SK-N-SH (cell line): ENCODE measurements around the gene RNF150. TPM values are rescaled to one million over a fixed set of nuclear protein-coding genes. Genes with fewer than 3 reads are reported as not detected.

Experiments used
- CTCF ChIA-PET: fragments of 300-600, 350-600 bp; formaldehyde crosslinking; extraction: SDS; loops from one replicate; lab custom pipeline; 2021; lab: Yijun Ruan, JAX
- POLR2A ChIA-PET: fragments of 350-600 bp; sonication (Branson Sonifier 250); formaldehyde crosslinking; extraction: SDS; loops from one replicate; lab custom pipeline; 2020; ENCODE audit warnings: antibody characterized with exemption, inconsistent platforms; lab: Yijun Ruan, JAX
- DNase-seq: peaks from one replicate; pipeline ENCODE4 v3.0.0; 2012
- H2AFZ ChIP-seq: fragments of 200-600 bp; sonication (generic); 2 replicates; pipeline ENCODE4 v1.8.1; 2016; ENCODE audit warnings: antibody characterized with exemption, mild to moderate bottlenecking, low read depth
- H3F3A ChIP-seq: fragments of 200-600 bp; sonication (generic); replicated peaks from 2 replicates; pipeline ENCODE3; 2016; ENCODE audit warnings: antibody characterized with exemption, mild to moderate bottlenecking; ENCODE audit not compliant: insufficient read depth
- H3K27ac ChIP-seq, 2 experiments: fragments of 200-500 bp in 1 of 2; fragments of 200-600 bp in 1 of 2; sonication (Bioruptor generic) in 1 of 2; sonication (generic), shearing (Covaris generic) in 1 of 2; 2 replicates each; pipeline versions ENCODE4 v1.5.1 to v1.6.1; 2014 to 2016; ENCODE audit warnings: low read depth in 2 of 2, inconsistent platforms in 1 of 2, low read length in 1 of 2, mild to moderate bottlenecking in 1 of 2, mixed read lengths in 1 of 2
- H3K27me3 ChIP-seq: fragments of 200-600 bp; sonication (generic), shearing (Covaris generic); 2 replicates; pipeline ENCODE4 v1.6.1; 2016; ENCODE audit warnings: mixed run types; ENCODE audit not compliant: insufficient read depth
- H3K36me3 ChIP-seq, 2 experiments: fragments of 200-500 bp in 1 of 2; fragments of 200-600 bp in 1 of 2; sonication (Bioruptor generic) in 1 of 2; sonication (generic) in 1 of 2; replicated peaks in 1 of 2; 2 replicates each; pipeline versions ENCODE3 to v1.5.1; 2014 to 2016; ENCODE audit warnings: low read length in 1 of 2, mild to moderate bottlenecking in 1 of 2; ENCODE audit not compliant: insufficient read depth in 2 of 2, control insufficient read depth in 1 of 2
- H3K4me1 ChIP-seq, 2 experiments: fragments of 200-500 bp in 1 of 2; fragments of 200-600 bp in 1 of 2; sonication (Bioruptor generic) in 1 of 2; sonication (generic), shearing (Covaris generic) in 1 of 2; 2 replicates each; pipeline versions ENCODE4 v1.5.1 to v1.6.1; 2014 to 2016; ENCODE audit warnings: low read depth in 1 of 2, low read length in 1 of 2, mixed run types in 1 of 2; ENCODE audit not compliant: insufficient read depth in 2 of 2, control insufficient read depth in 1 of 2
- H3K4me2 ChIP-seq: fragments of 200-600 bp; sonication (generic), shearing (Covaris generic); 2 replicates; pipeline ENCODE4 v1.6.1; 2017; ENCODE audit warnings: mixed run types
- H3K4me3 ChIP-seq, 2 experiments: fragments of 200-500 bp in 1 of 2; fragments of 200-600 bp in 1 of 2; sonication (Bioruptor generic) in 1 of 2; sonication (generic), shearing (Covaris generic) in 1 of 2; 2 replicates each; pipeline versions ENCODE4 v1.5.1 to v1.8.1; 2014 to 2016; ENCODE audit warnings: low read depth in 2 of 2, inconsistent platforms in 1 of 2, low read length in 1 of 2, mild to moderate bottlenecking in 1 of 2, mixed read lengths in 1 of 2, moderate library complexity in 1 of 2
- H3K79me2 ChIP-seq: fragments of 200-600 bp; sonication (generic); 2 replicates; pipeline ENCODE4 v1.8.1; 2017; ENCODE audit warnings: mild to moderate bottlenecking; ENCODE audit not compliant: insufficient read depth
- H3K9ac ChIP-seq: fragments of 200-600 bp; sonication (generic); 2 replicates; pipeline ENCODE4 v1.6.1; 2017; ENCODE audit warnings: mixed run types
- H3K9me2 ChIP-seq: fragments of 200-600 bp; sonication (generic); 2 replicates; pipeline ENCODE4 v1.6.1; 2017; ENCODE audit warnings: mixed run types
- H3K9me3 ChIP-seq: fragments of 200-600 bp; sonication (generic); 2 replicates; pipeline ENCODE4 v1.6.1; 2017; ENCODE audit warnings: mixed run types, mild to moderate bottlenecking, moderate library complexity
- H4K20me1 ChIP-seq: fragments of 200-600 bp; sonication (generic); 2 replicates; pipeline ENCODE4 v1.6.1; 2017; ENCODE audit warnings: mild to moderate bottlenecking, mixed run types; ENCODE audit not compliant: insufficient read depth
- EP300 ChIP-seq, 2 experiments: IDR thresholded peaks; 2 replicates each; pipeline versions ENCODE4 v1.4.0 to v1.6.1; 2012; ENCODE audit warnings: borderline replicate concordance in 1 of 2, low read depth in 1 of 2, low read length in 1 of 2
- EZH2phosphoT487 ChIP-seq: fragments of 200-600 bp; sonication (generic); IDR thresholded peaks from 2 replicates; pipeline ENCODE4 v1.6.1; 2017; ENCODE audit warnings: low read depth, mixed run types, mild to moderate bottlenecking, antibody characterized with exemption, moderate library complexity, borderline replicate concordance
- FOSL2 ChIP-seq: IDR thresholded peaks from 2 replicates; pipeline ENCODE4 v1.4.0; 2012; ENCODE audit warnings: low read depth, mild to moderate bottlenecking, moderate library complexity, borderline replicate concordance
- FOXJ3 ChIP-seq: sonication (generic); formaldehyde crosslinking; IDR thresholded peaks from 2 replicates; pipeline ENCODE4 v1.5.1; 2020; ENCODE audit warnings: mild to moderate bottlenecking, missing genetic modification reagents
- FOXM1 ChIP-seq: IDR thresholded peaks from 2 replicates; pipeline ENCODE4 v1.4.0; 2012; ENCODE audit warnings: low read depth, mild to moderate bottlenecking
- GABPA ChIP-seq: IDR thresholded peaks from 2 replicates; pipeline ENCODE4 v1.4.0; 2012; ENCODE audit warnings: low read depth, mild to moderate bottlenecking
- IRF3 ChIP-seq: fragments of 150-350 bp; IDR thresholded peaks from 2 replicates; pipeline ENCODE4 v1.6.1; 2016; ENCODE audit warnings: mild to moderate bottlenecking, low read depth, low read length
- JUND ChIP-seq: IDR thresholded peaks from 2 replicates; pipeline ENCODE4 v1.4.0; 2012
- MAX ChIP-seq: IDR thresholded peaks from 2 replicates; pipeline ENCODE4 v1.4.0; 2012; ENCODE audit warnings: low read depth
- PBX3 ChIP-seq: IDR thresholded peaks from 2 replicates; pipeline ENCODE4; 2012
- RFX5 ChIP-seq: IDR thresholded peaks from 2 replicates; pipeline ENCODE4 v1.6.1; 2012; ENCODE audit warnings: mild to moderate bottlenecking, improper control_type of control experiment, low read length
- SIN3A ChIP-seq: IDR thresholded peaks from 2 replicates; pipeline ENCODE4 v1.6.1; 2012; ENCODE audit warnings: low read depth, mild to moderate bottlenecking, low read length, moderate library complexity, borderline replicate concordance
- TCF12 ChIP-seq: IDR thresholded peaks from 2 replicates; pipeline ENCODE4 v1.4.0; 2012
- USF1 ChIP-seq: IDR thresholded peaks from 2 replicates; pipeline ENCODE4 v1.4.0; 2012; ENCODE audit warnings: low read depth, borderline replicate concordance
- USF2 ChIP-seq: fragments of 150-350 bp; IDR thresholded peaks from 2 replicates; pipeline ENCODE4 v1.6.1; 2017; ENCODE audit warnings: antibody characterized with exemption, low read length, low read depth, borderline replicate concordance
- YY1 ChIP-seq: IDR thresholded peaks from 2 replicates; pipeline ENCODE4 v1.4.0; 2012; ENCODE audit warnings: low read depth, mild to moderate bottlenecking
- ZBTB33 ChIP-seq: IDR thresholded peaks from 2 replicates; pipeline ENCODE4 v1.4.0; 2012; ENCODE audit warnings: low read depth, borderline replicate concordance
- WGBS: methylation state at CpG from one replicate; pipeline ENCODE4 v1.1.6; 2017; ENCODE audit warnings: low lambda C conversion rate; 5-methylcytosine and 5-hydroxymethylcytosine counted together
- polyA plus RNA-seq, 3 experiments: library from polyadenylated mRNA; depleted of rRNA; stranded (reverse); fragments of >200 nt; gene quantifications; 2 replicates each; pipeline ENCODE4 v1.2.3, GENCODE V29; 2012

The RNF150 gene
- polyA plus RNA-seq, 1 of the 3 experiments (the other 2 are of a cell fraction), result 5.8 TPM

- Histone ChIP-seq H3K4me1 (peaks cover 0 to 5% of the 10 kb centered on the region in 2 experiments; a peak in 2 of 4 replicates), H3F3A (no peaks in the 10 kb centered on the region), H2AFZ (no peak overlapping the region), H3K4me3 (no peak overlapping the region), H3K27ac (no peak overlapping the region), H3K36me3 (peaks cover 0 to 28% of the 10 kb centered on the region in 2 experiments), H3K9ac (no peak overlapping the region), H3K79me2 (peaks cover 38% of the 10 kb centered on the region; the same call in 1 of the 2 replicates), H3K9me3 (no peaks in the 10 kb centered on the region), H3K27me3 (no peaks in the 10 kb centered on the region), H3K9me2 (no peaks in the 10 kb centered on the region), H3K4me2 (no peak overlapping the region), H4K20me1 (no peaks in the 10 kb centered on the region)
- TF ChIP-seq SIN3A (no peak), MAX (no peak), USF2 (no peak), TCF12 (no peak), USF1 (no peak), PBX3 (no peak), ZBTB33 (no peak), FOSL2 (no peak), FOXM1 (no peak), IRF3 (no peak), GABPA (no peak), FOXJ3 (CRISPR knock-in tag) (no peak), EZH2phosphoT487 (no peak), RFX5 (no peak), YY1 (no peak), JUND (no peak), EP300 (IDR thresholded peaks at IDR 0.05; ENCODE audit: borderline replicate concordance in 1 of 2, low read depth in 1 of 2, low read length in 1 of 2) (no peak)
- no peak for DNase-seq
- 88% methylated on average over 4 of the region's 4 CpGs for WGBS
- POLR2A ChIA-PET, result no interaction called here
- CTCF ChIA-PET, result interaction anchor here (1.2 kb wide), 1 partner anchor 84 kb away, joined by 3 read pairs; no protein-coding TSS in a partner anchor
These were observed 126.9 kb downstream of the RNF150 start for GRCh38 chr4:141006242-141006802.
